BJ (cell line): Measurements from ENCODE around the gene HNRNPH1. TPM values are rescaled to one million over a fixed set of nuclear protein-coding genes. Genes with fewer than 3 reads are reported as not detected.

Source experiments
- CTCF ChIA-PET: fragments of 350-600 bp; formaldehyde crosslinking; extraction: SDS; loops from one replicate; lab custom pipeline; 2021; ENCODE audit warnings: antibody characterized with exemption, inconsistent platforms; lab: Yijun Ruan, JAX
- POLR2A ChIA-PET: fragments of 300-600 bp; sonication (Branson Sonifier 250); formaldehyde crosslinking; extraction: SDS; loops from one replicate; lab custom pipeline; 2021; ENCODE audit warnings: antibody characterized with exemption; lab: Charles Lee
- DNase-seq: peaks from one replicate; pipeline ENCODE4 v3.0.0-alpha.2; 2011; ENCODE audit warnings: low read depth
- H3K27me3 ChIP-seq: 2 replicates; pipeline ENCODE4 v1.6.0; 2011; ENCODE audit warnings: low read length; ENCODE audit not compliant: control insufficient read depth, insufficient read depth
- H3K36me3 ChIP-seq: 2 replicates; pipeline ENCODE4 v1.5.1; 2011; ENCODE audit warnings: low read length; ENCODE audit not compliant: control insufficient read depth, insufficient read depth
- H3K4me3 ChIP-seq: 2 replicates; pipeline ENCODE4 v1.5.1; 2011; ENCODE audit warnings: low read depth, mild to moderate bottlenecking, control low read depth, low read length
- polyA plus RNA-seq: library from polyadenylated mRNA; depleted of rRNA; stranded (reverse); fragments of >200 nt; gene quantifications from 2 replicates; pipeline ENCODE4 v1.2.3, GENCODE V29; 2011
- TF ChIP-seq, protein P1 (sequence below): IDR thresholded peaks from 2 replicates; pipeline ENCODE4 v1.5.1; 2011; ENCODE audit warnings: low read depth, mild to moderate bottlenecking, control low read depth, inconsistent platforms, low read length, moderate library complexity; ENCODE audit not compliant: insufficient read depth

The HNRNPH1 gene
- polyA plus RNA-seq, 1 experiment = 142 TPM

DNA sequence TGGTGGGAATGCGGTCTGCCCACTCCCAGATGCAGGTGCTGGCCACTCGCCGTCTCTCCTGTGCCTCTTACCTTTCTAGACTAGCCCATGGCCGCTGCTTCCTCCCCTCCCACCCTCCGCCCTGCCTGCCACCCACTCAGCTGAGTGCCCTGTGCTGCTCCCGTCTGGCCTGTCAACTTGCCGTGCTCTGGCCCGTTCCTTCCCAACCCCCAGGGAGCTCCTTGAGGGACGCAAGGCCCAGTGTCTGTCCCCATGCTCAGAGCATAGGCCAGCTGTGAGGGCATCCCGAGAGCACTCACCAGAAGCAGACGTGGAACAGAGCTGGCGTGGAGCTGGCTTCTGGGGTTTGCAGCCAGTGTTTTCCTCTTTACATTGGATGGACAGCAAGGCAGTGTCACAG lies 20.2 kb downstream of the HNRNPH1 start:
- ChIA-PET POLR2A (no interaction called here), CTCF (interaction anchor here (1.0 kb wide), 1 partner anchor 65 kb away, joined by 3 read pairs; no protein-coding TSS in a partner anchor)
- Histone ChIP-seq H3K27me3 (no peaks in the 10 kb centered on the region), H3K4me3 (no peak overlapping the region), H3K36me3 (peaks cover 36% of the 10 kb centered on the region)
- no peak for DNase-seq
- TF ChIP-seq, protein P1, sequence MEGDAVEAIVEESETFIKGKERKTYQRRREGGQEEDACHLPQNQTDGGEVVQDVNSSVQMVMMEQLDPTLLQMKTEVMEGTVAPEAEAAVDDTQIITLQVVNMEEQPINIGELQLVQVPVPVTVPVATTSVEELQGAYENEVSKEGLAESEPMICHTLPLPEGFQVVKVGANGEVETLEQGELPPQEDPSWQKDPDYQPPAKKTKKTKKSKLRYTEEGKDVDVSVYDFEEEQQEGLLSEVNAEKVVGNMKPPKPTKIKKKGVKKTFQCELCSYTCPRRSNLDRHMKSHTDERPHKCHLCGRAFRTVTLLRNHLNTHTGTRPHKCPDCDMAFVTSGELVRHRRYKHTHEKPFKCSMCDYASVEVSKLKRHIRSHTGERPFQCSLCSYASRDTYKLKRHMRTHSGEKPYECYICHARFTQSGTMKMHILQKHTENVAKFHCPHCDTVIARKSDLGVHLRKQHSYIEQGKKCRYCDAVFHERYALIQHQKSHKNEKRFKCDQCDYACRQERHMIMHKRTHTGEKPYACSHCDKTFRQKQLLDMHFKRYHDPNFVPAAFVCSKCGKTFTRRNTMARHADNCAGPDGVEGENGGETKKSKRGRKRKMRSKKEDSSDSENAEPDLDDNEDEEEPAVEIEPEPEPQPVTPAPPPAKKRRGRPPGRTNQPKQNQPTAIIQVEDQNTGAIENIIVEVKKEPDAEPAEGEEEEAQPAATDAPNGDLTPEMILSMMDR = no peak

DNA sequence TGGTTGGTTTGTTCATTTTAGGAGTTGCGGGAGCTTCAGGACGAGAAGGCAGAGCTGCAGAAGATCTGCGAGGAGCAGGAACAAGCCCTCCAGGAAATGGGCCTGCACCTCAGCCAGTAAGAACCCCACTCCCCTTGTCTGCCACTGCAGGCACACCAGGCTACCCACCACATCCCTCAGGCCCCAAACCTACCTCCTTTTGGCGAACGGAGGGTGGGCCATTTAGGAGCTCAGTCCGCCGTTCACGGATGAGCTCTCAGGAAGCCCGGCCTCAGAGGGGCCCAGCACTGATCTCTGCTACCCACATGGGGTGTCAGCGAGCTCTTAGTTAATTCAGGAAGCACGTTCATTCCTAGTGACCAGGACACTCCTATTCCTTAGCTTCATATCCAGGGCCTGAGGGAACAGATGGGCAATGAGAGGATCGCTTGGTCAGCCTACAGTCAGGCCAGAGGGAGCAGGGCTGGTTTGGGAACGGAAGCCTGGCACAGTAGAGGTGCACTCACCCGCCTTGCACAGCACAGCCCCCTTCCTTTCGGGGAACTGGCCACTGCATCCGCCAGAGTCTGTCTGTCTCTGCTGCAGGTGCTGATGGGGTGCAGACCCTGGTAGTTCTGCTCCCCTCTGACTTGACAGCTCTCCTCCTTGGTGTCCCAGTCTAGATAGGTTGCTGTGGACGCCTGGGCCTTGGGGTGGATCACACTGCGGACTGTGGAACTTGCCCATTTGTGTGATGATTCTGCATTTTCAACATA lies 21.4 kb downstream of the HNRNPH1 start:
- ChIA-PET CTCF (interaction anchor here (1.2 kb wide), 1 partner anchor 10 kb away, joined by 3 read pairs; no protein-coding TSS in a partner anchor), POLR2A (no interaction called here)
- TF ChIP-seq, protein P1 = no peak
- DNase-seq = no peak
- Histone ChIP-seq H3K4me3 (no peak overlapping the region), H3K27me3 (no peaks in the 10 kb centered on the region), H3K36me3 (peaks cover 31% of the 10 kb centered on the region)

DNA sequence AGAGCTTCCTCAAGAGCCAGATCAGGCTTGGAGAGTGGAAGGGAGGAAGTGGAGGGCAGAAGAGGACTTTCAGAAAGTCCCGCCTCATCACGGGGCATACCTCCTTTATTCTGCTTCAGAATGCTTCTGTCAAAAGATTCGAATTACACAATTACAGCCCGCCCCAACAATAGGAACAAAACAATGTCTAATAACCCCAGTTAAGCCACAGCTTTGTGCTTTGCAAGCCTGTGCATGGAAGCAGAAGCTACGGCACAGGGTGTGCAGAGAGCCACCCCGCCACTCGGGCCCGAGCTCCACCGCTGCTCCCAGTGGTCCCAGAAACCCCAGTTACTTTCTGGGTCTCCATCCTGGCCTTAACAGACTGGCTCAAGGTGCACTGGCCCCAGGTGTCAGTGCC lies 23.5 kb downstream of the HNRNPH1 start:
- ChIA-PET POLR2A (no interaction called here), CTCF (no interaction called here)
- no peak overlapping the region for H3K4me3 ChIP-seq
- no peak for DNase-seq
- TF ChIP-seq, protein P1 = no peak
- H3K36me3 ChIP-seq = peaks cover 27% of the 10 kb centered on the region
- H3K27me3 ChIP-seq = no peaks in the 10 kb centered on the region

DNA sequence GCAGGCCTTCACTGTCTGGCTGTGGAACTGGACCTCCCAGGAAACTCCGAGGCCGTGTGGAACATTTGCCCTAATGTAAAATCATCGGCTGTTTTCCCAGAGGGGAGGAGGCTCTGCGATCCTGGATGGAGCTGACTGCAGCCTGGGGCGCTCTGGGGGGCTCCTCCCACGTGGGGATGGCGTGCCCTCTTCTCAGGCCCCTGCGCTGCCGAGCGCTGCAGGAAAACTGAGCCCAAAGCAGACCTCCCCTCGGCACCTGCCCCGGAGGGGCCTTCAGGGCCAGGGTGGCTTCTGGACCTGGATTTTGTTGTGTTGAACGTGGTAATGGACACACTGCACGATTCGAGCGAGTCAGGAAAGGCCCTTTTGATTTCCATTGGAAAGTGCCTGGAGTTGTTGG lies 23.9 kb downstream of the HNRNPH1 start:
- CTCF ChIA-PET = no interaction called here
- Histone ChIP-seq H3K4me3 (no peak overlapping the region), H3K36me3 (peaks cover 30% of the 10 kb centered on the region), H3K27me3 (no peaks in the 10 kb centered on the region)
- TF ChIP-seq, protein P1 = no peak
- DNase-seq = no peak
- POLR2A ChIA-PET = no interaction called here

DNA sequence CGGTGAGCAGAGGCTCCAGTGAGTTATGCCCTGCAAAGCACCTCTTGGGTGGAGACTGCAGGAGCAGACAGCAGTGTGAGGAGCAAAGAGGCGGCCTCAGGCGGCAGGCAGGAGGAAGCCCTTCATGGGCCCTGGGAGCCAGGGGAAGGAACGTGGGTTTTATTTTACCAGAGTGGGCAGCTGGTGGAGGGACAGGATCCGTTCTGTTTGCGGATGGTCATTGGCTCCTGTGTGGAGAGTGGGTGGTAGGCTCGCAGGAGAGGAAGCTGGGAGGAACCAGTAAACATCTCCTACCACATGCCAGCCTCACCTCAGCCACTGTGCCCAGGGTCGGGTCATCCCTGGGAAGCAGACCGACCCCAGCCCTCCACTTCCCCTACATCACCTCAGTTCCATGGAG lies 24.4 kb downstream of the HNRNPH1 start:
- no peak overlapping the region for H3K4me3 ChIP-seq
- ChIA-PET CTCF (no interaction called here), POLR2A (no interaction called here)
- DNase-seq = no peak
- H3K27me3 ChIP-seq = no peaks in the 10 kb centered on the region
- peaks cover 31% of the 10 kb centered on the region for H3K36me3 ChIP-seq
- TF ChIP-seq, protein P1 = no peak
